Activated naive CD4-positive, alpha-beta T cell treated with anti-CD3 and anti-CD28 coated beads for 36 hours (primary cell): Measurements from ENCODE around the gene TIGD2. TPM values are rescaled to one million over a fixed set of nuclear protein-coding genes. Genes with fewer than 3 reads are reported as not detected.
"Not testable (repeated sequence)": the region's sequence is repeated elsewhere in the genome, so short reads cannot be mapped to it uniquely, and the experiment has no call there.

Source experiments
- CTCF ChIA-PET: fragments of 350-600 bp; sonication (Branson Sonifier 250); formaldehyde crosslinking; loops from one replicate; lab custom pipeline; 2021; ENCODE audit warnings: antibody characterized with exemption; lab: Charles Lee
- DNase-seq: peaks from one replicate; pipeline ENCODE4 v3.0.0-alpha.2; 2020
- H3K27ac Mint-ChIP-seq: one replicate; pipeline ENCODE4 v1.8.0; 2021; ENCODE audit warnings: mild to moderate bottlenecking, mixed read lengths
- H3K27me3 Mint-ChIP-seq: one replicate; pipeline ENCODE4 v1.8.0; 2021; ENCODE audit warnings: low read depth, mixed read lengths
- H3K36me3 Mint-ChIP-seq: one replicate; pipeline ENCODE4 v1.8.0; 2021; ENCODE audit warnings: low read depth, mixed read lengths
- H3K4me1 Mint-ChIP-seq: one replicate; pipeline ENCODE4 v1.8.0; 2021; ENCODE audit warnings: low read depth, mixed read lengths
- H3K4me3 Mint-ChIP-seq: one replicate; pipeline ENCODE4 v1.8.0; 2021; ENCODE audit warnings: mild to moderate bottlenecking, moderate library complexity, mixed read lengths
- H3K9me3 Mint-ChIP-seq: one replicate; pipeline ENCODE4 v1.8.0; 2021; ENCODE audit warnings: mixed read lengths
- intact Hi-C: fragments of 100-400 bp; cut with micrococcal nuclease; formaldehyde crosslinking; loops from one replicate; pipeline ENCODE4 v1.15.1; 2023
- total RNA-seq, 2 experiments: library from RNA; stranded (reverse); gene quantifications; one replicate each; pipeline ENCODE4 v1.2.3, GENCODE V29; 2021

The TIGD2 gene
- total RNA-seq, 2 experiments from 2014 or later = 1.1 to 1.3 TPM

DNA sequence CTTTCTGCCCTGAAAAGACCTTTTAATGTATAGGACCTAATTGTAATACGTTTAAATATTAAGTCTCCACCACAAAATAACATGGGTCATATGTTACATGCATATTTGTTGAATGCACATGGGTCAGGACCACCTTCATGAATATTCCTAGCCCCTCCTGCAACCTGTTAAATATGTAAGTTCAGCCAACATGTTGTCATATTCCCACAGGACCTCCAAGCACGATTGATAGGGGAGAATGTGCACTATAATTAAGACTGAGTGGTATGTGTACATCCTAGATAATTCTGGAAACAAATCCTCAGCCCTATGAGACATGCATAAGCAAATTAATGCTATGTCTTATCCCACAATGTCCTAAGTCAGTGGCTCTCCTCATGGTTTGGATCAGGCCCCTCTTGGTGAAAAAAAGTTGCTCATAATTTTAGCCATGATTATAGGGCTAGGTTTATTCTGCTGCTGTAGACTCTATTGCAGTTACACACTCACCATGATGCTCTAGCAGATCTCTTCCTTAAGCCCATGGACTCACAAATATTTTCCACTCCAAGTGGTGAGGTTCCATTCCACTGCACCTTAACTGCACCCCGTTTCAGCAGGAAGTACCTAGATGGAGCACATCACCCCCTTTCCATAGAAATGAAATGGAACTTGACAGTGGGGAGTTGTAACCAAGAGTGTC is 10.2 kb downstream of the TIGD2 start:
- no peaks in the 10 kb centered on the region for H3K27me3 Mint-ChIP-seq
- CTCF ChIA-PET = interaction anchor here (0.6 kb wide), 1 partner anchor 82 kb away, joined by 3 read pairs; no protein-coding TSS in a partner anchor
- H3K4me3 Mint-ChIP-seq = no peak overlapping the region
- intact Hi-C loops = no loop called here
- peaks cover 6% of the 10 kb centered on the region for H3K9me3 Mint-ChIP-seq
- H3K36me3 Mint-ChIP-seq = no peaks in the 10 kb centered on the region
- DNase-seq = no peak
- H3K4me1 Mint-ChIP-seq = no peaks in the 10 kb centered on the region
- no peak overlapping the region for H3K27ac Mint-ChIP-seq

DNA sequence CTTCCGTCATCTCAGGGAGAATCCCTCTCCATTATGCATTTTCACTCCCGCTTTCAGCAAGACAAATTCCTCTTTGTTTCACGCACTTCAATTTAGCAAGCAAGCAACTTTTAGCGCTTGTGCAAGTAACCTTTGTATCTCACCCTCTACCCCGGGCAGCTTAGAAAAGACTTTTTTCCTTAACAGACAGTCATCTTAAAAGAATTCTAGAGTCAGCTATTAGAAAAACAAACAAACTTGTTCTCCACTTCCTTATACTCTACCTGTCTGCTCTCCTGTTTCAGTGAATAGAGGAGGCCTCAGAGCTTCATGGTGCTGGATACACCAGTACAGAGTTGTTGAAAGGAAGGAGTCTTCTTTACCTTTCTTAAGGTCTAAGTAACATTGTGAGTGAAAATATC is 12.1 kb downstream of the TIGD2 start:
- H3K4me1 Mint-ChIP-seq = no peaks in the 10 kb centered on the region
- intact Hi-C loops = no loop called here
- H3K4me3 Mint-ChIP-seq = no peak overlapping the region
- H3K27me3 Mint-ChIP-seq = peaks cover 2% of the 10 kb centered on the region
- CTCF ChIA-PET = interaction anchor here (0.7 kb wide), 1 partner anchor 37 kb away, joined by 3 read pairs; no protein-coding TSS in a partner anchor
- no peaks in the 10 kb centered on the region for H3K9me3 Mint-ChIP-seq
- DNase-seq = no peak
- H3K27ac Mint-ChIP-seq = no peak overlapping the region
- H3K36me3 Mint-ChIP-seq = no peaks in the 10 kb centered on the region

DNA sequence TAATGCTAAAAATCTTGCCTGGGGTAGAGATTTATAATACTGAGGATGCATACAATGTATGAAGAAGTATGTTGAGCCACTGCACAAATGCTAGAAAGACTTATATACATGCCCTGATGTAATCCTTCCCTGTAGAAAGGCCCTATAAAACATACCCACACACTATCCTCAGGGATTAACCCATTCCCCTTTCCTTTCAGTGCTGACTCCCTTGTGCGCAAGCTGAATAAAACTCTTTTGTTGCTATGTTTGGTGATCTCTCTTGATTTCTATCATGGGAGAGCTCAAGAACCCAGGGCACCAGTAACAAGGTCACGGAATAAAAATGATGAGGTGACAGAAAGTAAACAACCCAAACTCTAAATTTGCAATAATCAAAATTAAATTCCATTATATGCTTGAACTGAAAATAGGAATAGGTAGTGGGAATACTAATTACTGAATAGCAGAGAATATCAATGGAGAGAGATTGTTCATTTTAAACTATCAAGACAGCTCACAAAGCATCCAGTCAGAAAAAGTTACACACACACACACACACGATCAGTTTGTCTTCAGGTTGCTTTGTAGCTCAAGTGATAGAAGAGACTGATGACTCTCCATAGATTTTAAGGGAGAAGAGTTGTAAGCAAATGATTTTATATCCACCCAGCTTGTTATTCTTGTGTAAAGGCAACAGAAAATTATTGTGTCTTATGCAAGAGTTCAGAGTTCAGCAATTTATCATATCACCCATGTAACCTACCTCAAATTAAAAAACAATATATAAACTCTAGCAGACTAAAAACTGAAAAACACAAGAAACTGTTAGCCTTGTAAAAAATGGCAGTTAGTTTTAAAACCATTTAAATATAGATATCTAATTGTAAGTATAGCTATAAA is 14.8 kb downstream of the TIGD2 start:
- Mint-ChIP-seq H3K27ac (no peak overlapping the region), H3K4me1 (no peaks in the 10 kb centered on the region), H3K36me3 (no peaks in the 10 kb centered on the region), H3K9me3 (no peaks in the 10 kb centered on the region), H3K4me3 (no peak overlapping the region), H3K27me3 (peaks cover 2% of the 10 kb centered on the region)
- intact Hi-C loops = no loop called here
- no peak for DNase-seq
- CTCF ChIA-PET = interaction anchor here (0.6 kb wide), 1 partner anchor 123 kb away, joined by 3 read pairs; no protein-coding TSS in a partner anchor

DNA sequence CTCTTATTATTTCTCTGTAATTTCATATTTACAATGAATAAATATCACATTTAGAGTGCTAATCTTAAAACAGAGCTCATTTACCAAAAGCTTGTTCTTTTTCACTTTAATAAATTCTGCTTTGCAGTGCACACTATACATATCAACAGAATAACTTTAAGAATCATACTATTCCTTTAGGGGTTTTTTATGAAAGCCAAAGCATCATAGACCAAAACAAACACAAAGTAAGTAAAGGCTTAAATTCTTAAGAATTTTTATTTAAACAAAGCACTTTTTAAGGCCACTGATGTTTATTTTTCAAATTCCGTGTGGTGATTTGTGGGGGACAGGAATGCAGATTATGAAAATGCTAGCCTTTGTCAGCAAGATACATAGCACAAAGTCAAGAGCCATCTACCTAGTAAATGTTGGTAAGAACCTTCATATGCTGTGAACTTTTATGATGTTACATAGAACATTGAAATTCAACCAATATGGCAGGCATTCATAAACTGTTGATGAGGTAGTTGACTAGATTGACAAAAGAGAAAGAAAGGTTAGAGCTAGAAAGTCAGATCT is 17.8 kb downstream of the TIGD2 start:
- H3K9me3 Mint-ChIP-seq = no peaks in the 10 kb centered on the region
- DNase-seq = no peak
- H3K4me3 Mint-ChIP-seq = no peak overlapping the region
- intact Hi-C loops = no loop called here
- H3K4me1 Mint-ChIP-seq = no peaks in the 10 kb centered on the region
- H3K36me3 Mint-ChIP-seq = no peaks in the 10 kb centered on the region
- no peak overlapping the region for H3K27ac Mint-ChIP-seq
- peaks cover 2% of the 10 kb centered on the region for H3K27me3 Mint-ChIP-seq
- CTCF ChIA-PET = interaction anchor here (0.8 kb wide), 1 partner anchor 589 kb away, joined by 3 read pairs; no protein-coding TSS in a partner anchor

DNA sequence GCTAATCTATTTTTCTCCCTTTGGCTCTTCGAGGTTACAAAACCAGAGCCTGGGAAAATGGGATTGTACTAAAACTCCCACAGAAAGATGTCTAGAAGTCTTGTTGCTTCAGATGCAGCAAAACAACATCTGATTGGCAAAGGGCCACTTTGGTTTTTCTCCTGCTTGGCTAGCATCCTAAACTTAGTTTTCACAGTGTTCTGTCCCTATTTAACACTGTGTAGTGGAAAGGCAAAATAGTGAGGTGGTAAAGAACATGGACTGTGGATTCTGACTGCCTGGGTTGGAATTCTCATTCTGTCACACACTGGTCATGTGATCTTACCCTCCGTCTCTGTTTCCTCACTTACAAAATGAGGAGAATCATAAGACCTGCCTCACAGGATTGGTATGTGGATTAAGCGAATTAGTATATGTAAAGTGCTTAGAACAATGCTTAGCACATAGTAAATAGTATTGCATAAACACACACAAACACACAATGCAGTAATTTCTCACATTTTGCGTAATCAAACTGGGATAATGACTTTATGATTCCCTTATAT is 23.5 kb downstream of the TIGD2 start:
- H3K4me3 Mint-ChIP-seq = no peak overlapping the region
- intact Hi-C loops = no loop called here
- H3K36me3 Mint-ChIP-seq = no peaks in the 10 kb centered on the region
- no peaks in the 10 kb centered on the region for H3K4me1 Mint-ChIP-seq
- no peak overlapping the region for H3K27ac Mint-ChIP-seq
- DNase-seq = no peak
- no peaks in the 10 kb centered on the region for H3K9me3 Mint-ChIP-seq
- H3K27me3 Mint-ChIP-seq = no peaks in the 10 kb centered on the region
- CTCF ChIA-PET = no interaction called here

DNA sequence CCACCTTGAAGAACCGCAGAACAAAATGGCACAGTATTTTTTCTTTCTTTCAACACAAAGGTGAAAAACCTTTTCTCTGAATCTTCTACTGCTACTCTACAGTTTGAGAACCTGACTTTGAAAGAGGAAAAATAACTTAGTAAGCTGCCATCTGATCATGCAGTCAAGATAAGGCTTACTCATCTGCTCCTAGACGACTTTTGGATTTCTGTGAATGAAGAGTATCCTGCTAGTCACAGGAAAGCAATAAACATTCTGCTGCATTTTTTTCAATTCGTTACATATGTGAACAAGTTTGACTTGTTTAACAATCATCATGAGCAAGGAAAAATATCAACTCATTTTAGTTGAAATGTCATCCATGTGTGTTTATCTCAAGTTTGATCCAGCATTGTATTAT is 25.2 kb downstream of the TIGD2 start:
- DNase-seq = no peak
- no peaks in the 10 kb centered on the region for H3K9me3 Mint-ChIP-seq
- H3K4me3 Mint-ChIP-seq = no peak overlapping the region
- intact Hi-C loops = no loop called here
- no peak overlapping the region for H3K27ac Mint-ChIP-seq
- CTCF ChIA-PET = interaction anchor here (0.5 kb wide), 1 partner anchor 474 kb away, joined by 3 read pairs; no protein-coding TSS in a partner anchor
- H3K36me3 Mint-ChIP-seq = no peaks in the 10 kb centered on the region
- H3K27me3 Mint-ChIP-seq = no peaks in the 10 kb centered on the region
- no peaks in the 10 kb centered on the region for H3K4me1 Mint-ChIP-seq

DNA sequence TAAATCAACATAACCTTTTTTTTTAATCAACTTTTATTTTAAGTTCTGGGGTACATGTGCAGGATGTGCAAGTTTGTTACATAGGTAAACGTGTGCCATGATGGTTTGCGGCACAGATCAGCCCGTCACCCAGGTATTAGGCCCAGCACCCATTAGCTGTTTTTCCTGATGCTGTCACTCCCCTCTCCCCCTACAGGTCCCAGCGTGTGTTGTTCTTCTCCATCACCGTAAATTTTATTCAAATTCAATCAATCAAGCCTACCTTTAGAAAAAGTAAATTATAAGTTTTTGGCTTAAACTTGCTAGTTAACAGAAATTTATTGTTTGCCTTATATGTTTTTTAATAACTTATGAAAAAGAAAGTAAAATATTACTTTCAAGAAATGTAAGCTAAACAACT is 25.9 kb downstream of the TIGD2 start:
- intact Hi-C loops = no loop called here
- Mint-ChIP-seq H3K9me3 (no peaks in the 10 kb centered on the region), H3K4me1 (no peaks in the 10 kb centered on the region), H3K27ac (no peak overlapping the region), H3K4me3 (no peak overlapping the region), H3K36me3 (no peaks in the 10 kb centered on the region), H3K27me3 (no peaks in the 10 kb centered on the region)
- CTCF ChIA-PET = no interaction called here
- no peak for DNase-seq

DNA sequence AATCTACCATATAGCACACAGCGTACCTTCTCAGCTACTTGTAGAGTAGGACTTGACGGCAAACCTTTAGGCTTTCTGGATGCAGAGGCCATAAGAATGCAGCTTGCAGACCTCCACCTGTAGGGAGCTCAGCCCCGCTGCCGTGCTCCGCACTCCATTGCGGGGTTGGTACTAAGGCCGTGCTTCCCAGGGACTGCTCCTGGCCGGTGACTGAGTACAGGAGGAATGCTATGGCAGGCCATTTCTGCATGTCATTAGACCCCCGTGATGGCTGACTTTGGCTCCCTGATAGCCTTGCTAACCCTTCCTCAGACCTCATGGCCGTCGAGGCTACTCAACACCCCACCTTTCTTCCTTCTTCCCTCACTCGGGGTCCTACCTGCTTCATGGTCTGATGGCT is 26.4 kb downstream of the TIGD2 start:
- Mint-ChIP-seq H3K36me3 (no peaks in the 10 kb centered on the region), H3K27ac (no peak overlapping the region), H3K9me3 (no peaks in the 10 kb centered on the region), H3K4me3 (no peak overlapping the region), H3K27me3 (no peaks in the 10 kb centered on the region), H3K4me1 (no peaks in the 10 kb centered on the region)
- CTCF ChIA-PET = no interaction called here
- intact Hi-C loops = no loop called here
- DNase-seq = no peak

DNA sequence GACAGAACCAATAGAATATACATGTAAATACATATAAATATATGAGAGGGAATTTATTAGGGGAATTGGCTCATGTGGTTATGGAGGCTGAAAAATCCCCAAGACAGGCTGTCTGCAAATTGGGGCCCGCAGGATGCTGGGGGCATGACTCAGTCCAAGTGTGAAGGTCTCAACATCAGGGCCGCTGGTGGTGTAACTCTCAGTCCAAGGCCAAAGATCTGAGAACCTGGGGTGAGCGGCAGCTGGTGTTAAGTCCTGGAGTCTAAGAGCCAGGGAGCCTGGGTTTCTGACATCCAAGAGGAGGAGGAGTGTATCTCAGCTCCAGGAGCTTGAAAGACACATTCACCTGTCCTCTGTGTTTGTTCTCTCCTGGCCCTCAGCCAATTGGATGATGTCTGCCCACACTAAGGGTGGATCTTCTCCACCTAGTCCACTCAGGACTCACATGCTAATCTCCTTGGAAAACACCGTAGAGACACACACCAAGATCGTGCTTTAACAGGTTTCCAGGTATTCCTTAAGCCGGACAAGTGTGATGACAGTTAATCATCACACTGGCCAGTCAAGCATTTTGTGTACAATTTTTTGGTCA is 28.9 kb downstream of the TIGD2 start:
- no peak for DNase-seq
- CTCF ChIA-PET = interaction anchor here (0.6 kb wide), 1 partner anchor 185 kb away, joined by 4 read pairs; no protein-coding TSS in a partner anchor
- no peak overlapping the region for H3K27ac Mint-ChIP-seq
- H3K36me3 Mint-ChIP-seq = no peaks in the 10 kb centered on the region
- H3K4me3 Mint-ChIP-seq = no peak overlapping the region
- no peaks in the 10 kb centered on the region for H3K9me3 Mint-ChIP-seq
- H3K4me1 Mint-ChIP-seq = no peaks in the 10 kb centered on the region
- no peaks in the 10 kb centered on the region for H3K27me3 Mint-ChIP-seq
- intact Hi-C loops = no loop called here

DNA sequence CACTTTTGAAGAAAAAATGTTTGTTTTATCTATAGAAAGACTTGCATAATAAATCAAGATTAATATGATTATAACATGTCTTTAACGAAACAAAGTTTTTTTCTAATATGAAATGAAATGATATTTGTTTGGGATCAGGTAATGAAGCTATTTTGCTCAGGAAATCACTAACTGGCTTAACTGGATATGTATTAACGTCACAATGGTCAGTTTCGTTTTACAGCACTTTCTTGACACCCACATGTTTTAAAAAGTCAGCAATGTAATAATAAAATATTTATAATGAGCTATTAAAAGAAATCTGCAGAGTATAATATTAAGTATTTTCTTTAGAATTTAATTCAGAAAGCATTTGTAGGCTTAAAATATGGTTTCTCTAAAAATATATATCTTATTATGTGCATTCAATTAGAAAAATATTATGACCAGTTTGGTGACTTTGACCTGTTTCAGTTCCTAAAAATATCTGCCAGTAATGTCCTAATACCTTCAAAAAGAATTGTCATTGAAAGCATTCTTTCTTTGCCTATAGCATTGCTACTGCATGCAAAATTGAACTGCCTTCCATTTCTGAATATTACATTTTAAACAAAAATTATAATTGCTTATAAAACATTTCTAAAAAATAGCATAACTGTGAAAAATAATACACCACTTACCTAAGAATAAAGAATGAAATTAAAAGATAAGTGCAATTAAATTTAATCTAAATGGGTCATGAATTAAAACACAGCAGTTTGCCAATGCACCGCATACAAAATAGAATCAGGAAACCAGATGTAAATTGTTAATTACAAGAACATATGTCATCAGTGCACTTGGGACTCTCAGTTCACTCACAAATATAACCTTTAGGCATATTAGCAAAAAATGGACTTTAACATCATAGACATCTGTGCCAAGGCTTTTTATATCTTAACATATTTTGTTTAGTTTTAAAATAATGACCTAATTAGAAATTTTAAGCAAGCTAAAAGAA is 31.6 kb downstream of the TIGD2 start:
- no peak for DNase-seq
- intact Hi-C loops = no loop called here
- H3K4me3 Mint-ChIP-seq = no peak overlapping the region
- H3K4me1 Mint-ChIP-seq = no peaks in the 10 kb centered on the region
- CTCF ChIA-PET = interaction anchor here (0.6 to 0.8 kb wide), 2 partner anchors 35 to 170 kb away, joined by 3 read pairs; no protein-coding TSS in a partner anchor
- no peak overlapping the region for H3K27ac Mint-ChIP-seq
- H3K36me3 Mint-ChIP-seq = no peaks in the 10 kb centered on the region
- no peaks in the 10 kb centered on the region for H3K9me3 Mint-ChIP-seq
- no peaks in the 10 kb centered on the region for H3K27me3 Mint-ChIP-seq

DNA sequence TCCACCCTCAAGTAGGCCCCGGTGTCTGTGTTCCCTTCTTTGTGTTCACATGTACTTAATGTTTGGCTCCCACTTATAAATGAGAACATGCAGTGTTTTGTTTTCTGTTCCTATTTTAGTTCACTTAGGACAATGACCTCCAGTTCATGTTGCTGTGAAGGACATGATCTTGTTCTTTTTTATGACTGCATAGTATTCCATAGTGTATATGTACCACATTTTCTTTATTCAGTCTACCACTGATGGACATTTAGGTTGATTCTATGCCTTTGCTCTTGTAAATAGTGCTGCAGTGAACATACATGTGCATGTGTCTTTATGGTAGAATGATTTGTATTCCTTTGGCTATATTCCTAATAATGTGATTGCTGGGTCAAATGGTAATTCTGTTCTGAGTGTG is 33.3 kb downstream of the TIGD2 start:
- H3K4me1 Mint-ChIP-seq, DNase-seq, CTCF ChIA-PET, H3K36me3 Mint-ChIP-seq, intact Hi-C loops, H3K27me3 Mint-ChIP-seq, H3K9me3 Mint-ChIP-seq, H3K27ac Mint-ChIP-seq, H3K4me3 Mint-ChIP-seq: not testable (repeated sequence)
